A549 treated with CpdA at 1 μM for 4 hours (cell line): ENCODE results near the gene C2CD4D. TPM values are rescaled to one million over a fixed set of nuclear protein-coding genes. Genes with fewer than 3 reads are reported as not detected.

Experiments used
- total RNA-seq: library from RNA; stranded (reverse); fragments of 200-300 nt; extraction: Qiagen RNA extraction; gene quantifications from 5 replicates; pipeline ENCODE4 v1.2.3, GENCODE V29; 2022; ENCODE audit warnings: low read depth

The C2CD4D gene
- not detected in 5 replicates for total RNA-seq

DNA sequence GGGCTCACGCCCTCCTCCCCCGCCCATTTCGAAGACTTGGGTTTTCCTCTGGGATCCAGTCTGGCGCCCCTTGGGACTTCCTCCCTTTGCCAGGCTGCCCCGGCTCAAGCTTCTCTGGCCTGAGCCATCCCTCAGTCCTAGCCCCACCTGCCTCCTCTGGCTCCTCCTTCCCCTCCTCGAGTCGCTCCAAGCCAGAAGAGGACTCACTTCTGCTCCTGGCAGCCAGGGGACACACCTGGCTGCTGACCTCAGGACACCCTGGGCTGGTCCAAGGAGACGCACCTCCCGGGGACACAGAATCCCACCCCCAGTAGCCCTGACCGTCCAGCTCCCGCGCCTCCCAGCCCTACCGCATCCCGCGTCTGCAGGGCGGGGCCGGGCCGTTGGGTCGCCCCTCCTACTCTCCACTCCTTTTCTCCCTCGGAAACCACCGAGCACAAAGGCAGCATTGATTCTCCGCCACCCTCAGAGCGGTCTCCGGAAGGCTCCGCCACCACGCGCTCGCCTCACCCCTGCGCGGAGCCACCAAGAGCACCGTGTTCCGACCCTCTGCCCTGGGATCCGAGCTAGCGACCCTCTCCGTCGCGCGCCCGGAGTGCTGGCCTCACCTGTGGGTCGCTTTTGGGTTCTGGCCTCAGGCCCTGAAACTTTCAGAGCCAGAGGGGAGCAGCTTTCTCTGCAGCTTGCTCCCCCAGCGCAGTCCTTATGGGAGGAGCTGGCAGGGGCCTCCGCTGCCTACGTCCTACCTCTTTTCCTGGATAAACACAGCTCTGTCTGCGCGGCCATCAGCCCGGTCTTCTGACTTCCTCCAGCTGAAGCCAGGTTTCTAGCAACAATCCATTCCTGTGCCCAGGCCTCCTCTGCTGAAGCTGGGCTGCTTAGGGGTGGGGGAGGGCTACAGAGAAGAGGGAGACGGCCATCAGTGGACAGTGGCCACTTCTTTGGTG, at the start of gene C2CD4D:
C2CD4D (minus strand) TSS at position 364 of the 947 bp plus-strand sequence. CDS start 831 bp downstream, outside the sequence.

DNA sequence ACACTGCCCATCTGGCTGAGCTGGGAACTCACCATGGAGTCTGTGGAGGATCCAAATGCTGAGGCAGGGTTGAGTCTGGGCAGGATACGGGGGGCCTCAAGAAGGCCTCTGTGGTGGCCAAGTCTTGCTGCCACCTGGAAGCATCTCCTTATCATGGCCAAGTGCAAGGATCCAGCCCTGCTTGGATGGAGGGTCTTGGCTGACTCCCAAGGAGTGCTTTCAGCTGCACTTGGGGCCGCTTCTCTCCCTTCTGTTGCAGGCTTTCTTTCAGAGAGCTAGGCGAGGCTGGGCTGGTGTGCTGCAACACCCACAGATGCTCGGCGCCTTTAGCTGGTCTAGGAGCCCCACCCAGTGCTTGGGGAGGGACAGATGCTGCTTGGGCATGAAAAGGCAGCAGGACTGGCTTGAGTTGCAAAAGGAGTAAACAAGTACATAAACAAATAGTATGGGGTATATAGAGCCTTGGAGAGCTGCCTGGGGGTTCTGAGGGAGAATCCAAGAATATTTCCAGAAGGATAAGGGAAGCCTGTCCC, 13.9 kb upstream of the C2CD4D start, which contains the start of gene THEM5:
THEM5 (minus strand) TSS at position 302 of the 533 bp plus-strand sequence; CDS start at position 155, 147 bp downstream.

DNA sequence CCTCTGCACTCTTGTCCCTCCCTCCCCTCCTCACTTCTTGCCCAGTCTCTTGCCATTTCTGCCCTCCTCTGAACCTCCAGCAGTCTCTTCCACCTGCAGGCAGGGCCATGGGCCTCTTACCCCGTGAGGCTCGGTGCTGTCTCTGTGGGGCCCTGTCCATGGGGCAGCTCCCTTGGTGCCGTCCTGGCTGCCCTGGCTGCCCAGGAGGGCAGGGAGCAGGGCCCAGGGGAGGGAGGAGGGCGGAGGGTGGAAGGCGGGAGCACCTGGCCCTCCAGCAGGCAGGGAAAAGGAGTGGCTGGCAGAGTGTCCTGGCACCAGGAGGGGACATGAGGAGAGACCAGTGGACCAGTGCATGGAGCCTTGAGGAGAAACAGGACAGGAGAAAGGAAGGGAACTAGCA, 8.0 kb downstream of the C2CD4D start, which contains the start of gene RORC:
RORC (minus strand) TSS at position 198 of the 400 bp plus-strand sequence; CDS start at position 160, 38 bp downstream.

DNA sequence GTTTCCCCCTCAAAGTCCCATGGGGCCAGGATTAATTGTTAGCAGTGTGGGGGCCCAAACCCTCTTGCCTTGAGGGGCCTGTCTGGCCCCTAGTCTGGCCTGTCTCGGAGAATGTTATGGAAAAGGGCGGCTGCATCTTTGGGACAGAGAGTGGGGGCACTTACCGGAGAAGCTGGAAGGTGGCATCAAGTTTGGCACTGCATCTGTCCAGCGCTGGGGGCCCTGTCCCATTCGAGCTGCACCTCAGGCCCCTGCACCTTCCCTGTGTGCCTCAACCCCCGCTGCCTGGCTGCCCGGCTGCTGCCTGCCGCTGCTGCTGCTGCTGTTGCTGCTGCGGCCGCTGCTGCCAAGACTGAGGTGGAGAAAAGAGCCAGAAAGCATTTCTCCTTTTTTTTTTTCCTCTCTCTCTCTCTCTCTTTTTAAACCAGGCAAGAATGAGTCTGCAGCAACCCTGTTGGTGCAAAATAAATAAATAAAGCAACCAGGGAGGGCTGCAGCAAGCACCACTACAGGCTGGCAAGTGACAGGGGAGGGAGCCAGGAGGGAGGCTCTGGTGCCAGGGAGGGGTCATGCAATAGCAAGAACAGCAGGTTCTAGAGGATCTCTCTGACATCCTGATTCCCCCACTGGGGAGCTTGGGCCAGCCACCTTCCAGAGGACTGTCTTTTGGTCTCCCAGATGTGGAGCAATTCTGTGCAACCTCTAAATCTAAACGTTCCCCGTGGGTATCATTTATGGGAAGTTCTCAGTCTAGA, 34.4 kb downstream of the C2CD4D start, which contains the start of gene LINGO4:
LINGO4 (minus strand) TSS at position 354 of the 755 bp plus-strand sequence. CDS start 2,715 bp downstream, outside the sequence.

DNA sequence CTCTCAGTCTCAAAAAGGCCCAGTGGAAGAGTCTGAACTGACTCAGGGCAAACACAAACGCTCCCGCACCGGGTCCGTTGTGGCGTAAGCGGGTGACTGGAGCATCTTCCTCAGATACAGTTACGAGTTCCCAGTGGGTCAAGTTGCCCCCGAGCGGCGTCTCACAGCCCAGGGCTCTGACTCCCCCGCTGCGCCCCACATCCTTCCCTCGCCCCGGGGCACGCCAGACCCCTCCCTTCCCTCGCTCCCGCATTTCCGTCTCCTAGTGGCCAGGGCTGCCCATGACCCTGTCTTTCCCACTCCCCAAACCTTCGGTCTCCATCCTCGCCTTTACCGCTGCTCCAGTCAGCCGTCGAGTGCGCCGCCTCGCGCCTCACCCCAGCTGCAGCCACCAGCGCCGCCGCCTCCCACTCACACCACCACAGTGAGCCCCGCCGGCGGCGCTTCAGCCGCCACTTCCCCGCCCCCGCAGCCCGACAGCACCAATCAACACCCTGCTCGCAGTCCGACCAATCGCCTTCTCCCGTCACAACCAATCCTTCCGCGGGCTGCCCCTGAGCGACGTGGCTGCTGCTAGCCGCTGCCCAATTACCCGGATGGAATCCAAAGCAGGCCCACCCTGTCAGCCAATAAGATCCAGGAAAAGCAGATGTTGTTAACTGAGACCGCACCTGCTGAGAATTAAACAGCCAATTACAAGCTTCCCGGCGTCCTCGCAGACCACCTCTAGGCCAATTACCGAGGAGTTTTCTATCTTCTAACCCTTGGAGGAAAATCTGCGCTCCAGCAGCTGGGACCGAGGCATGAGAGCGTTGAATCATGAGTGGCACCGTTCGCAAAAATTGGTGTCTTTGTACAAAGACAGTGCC, 49.3 kb downstream of the C2CD4D start, which contains the start of gene TDRKH:
TDRKH (minus strand) TSS at position 430 of the 869 bp plus-strand sequence. CDS start 7,478 bp downstream, outside the sequence.

Other genes with a start within 250 kb of the C2CD4D start
- gene SNX27, start 227.8 kb downstream of the C2CD4D start, total RNA-seq: 6.9 to 10.9 TPM (median 8.1 TPM) in 5 replicates
- 0.08 TPM in 1 of 5 replicates, not detected in the others for gene CELF3, start 123.0 kb downstream of the C2CD4D start, total RNA-seq
- gene RIIAD1, start 118.3 kb downstream of the C2CD4D start, total RNA-seq: 0.43 TPM in 1 of 5 replicates, not detected in the others
- 70.2 to 91.4 TPM (median 83.9 TPM) in 5 replicates for gene MRPL9, start 76.3 kb downstream of the C2CD4D start, total RNA-seq
- gene TDRKH, start 49.3 kb downstream of the C2CD4D start, total RNA-seq: 5.9 to 6.9 TPM (median 6.6 TPM) in 5 replicates
- not detected in 5 replicates for gene LINGO4, start 34.4 kb downstream of the C2CD4D start, total RNA-seq
- 0.03 to 0.06 TPM in 2 of 5 replicates, not detected in the others for gene RORC, start 8.0 kb downstream of the C2CD4D start, total RNA-seq
- not detected in 5 replicates for gene THEM5, start 13.9 kb upstream of the C2CD4D start, total RNA-seq
- gene THEM4, start 69.7 kb upstream of the C2CD4D start, total RNA-seq: 12.7 to 14.1 TPM (median 13.4 TPM) in 5 replicates
- 1,952 to 2,092 TPM (median 2,021 TPM) in 5 replicates for gene S100A10, start 154.0 kb upstream of the C2CD4D start, total RNA-seq
- gene S100A11, start 197.2 kb upstream of the C2CD4D start, total RNA-seq: 1,668 to 1,944 TPM (median 1,920 TPM) in 5 replicates
- not detected in 5 replicates for gene TCHHL1, start 249.2 kb upstream of the C2CD4D start, total RNA-seq